Skeletal muscle cell (primary cell): ENCODE results near the gene CACNA1B.

Experiments
- DNase-seq: peaks from one replicate; pipeline ENCODE4 v3.0.0-alpha.2; 2010; ENCODE audit warnings: low read depth
- H3K4me3 ChIP-seq: 2 replicates; pipeline ENCODE4 v1.5.1; 2011; ENCODE audit warnings: low read depth, mild to moderate bottlenecking, control low read depth, low read length, moderate library complexity

CACNA1B gene

GRCh38 chr9:138043411-138044345 is 166.1 kb downstream of the CACNA1B start:
- no peak for DNase-seq

GRCh38 chr9:138044485-138045383 is 167.2 kb downstream of the CACNA1B start:
- no peak overlapping the region for H3K4me3 ChIP-seq
- DNase-seq: no peak

More at GRCh38 chr9:138043411-138044345, 166.1 kb downstream of the CACNA1B start:
- H3K4me3 ChIP-seq: no peak overlapping the region

DNA sequence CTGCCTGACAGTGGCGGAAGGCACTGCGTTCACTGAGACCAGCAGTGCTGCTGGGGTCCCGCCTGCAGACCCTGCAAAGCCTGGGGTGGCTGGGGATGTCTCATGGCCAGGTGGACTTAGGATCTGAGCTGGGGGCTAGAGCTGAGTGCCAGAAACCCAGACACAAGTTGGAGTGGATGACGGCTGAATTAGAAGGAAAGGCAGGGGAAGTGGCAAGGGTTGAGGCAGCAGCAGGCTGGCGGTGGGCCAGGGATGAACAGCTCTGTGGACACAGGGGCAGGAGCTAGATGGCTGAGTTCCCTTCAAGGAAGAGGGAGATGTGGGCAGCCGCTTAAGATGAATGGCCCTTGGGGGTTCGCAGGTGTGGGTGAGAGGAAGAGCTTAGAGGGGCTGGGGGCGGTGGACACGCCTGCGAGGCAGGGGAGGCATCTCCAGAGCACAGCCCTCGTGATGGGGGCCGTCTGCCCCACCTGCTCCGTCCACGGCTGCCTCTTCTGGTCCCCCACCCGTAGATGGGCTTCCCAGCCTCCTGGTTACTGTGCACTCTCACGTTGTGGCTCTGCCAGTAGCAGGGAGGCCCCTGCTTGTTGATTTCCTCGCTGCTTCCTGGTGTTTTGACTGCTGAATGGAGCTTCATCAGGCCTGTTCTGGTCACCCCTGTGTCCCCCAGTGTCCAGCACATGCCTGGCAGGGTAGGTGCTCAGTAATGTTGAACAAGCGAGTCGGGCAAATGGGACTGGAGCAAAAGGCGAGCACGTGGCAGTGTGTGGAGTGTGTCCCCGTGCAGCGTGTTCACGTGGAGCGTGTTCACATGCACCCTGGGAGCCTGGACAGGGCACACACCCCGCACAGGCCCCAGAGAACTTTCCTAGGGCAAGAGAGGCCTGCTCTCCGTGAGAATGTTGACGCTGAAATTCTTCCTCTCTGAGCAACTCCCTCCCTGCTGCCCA is 168.2 kb downstream of the CACNA1B start:
- no peak overlapping the region for H3K4me3 ChIP-seq
- DNase-seq: no peak

- DNase-seq: no peak
- no peak overlapping the region for H3K4me3 ChIP-seq
Observed at GRCh38 chr9:138046641-138047301, 169.2 kb downstream of the CACNA1B start.

GRCh38 chr9:138047469-138048040 is 170.0 kb downstream of the CACNA1B start:
- DNase-seq: no peak
- H3K4me3 ChIP-seq: no peak overlapping the region

GRCh38 chr9:138048184-138048583 is 170.6 kb downstream of the CACNA1B start:
- no peak for DNase-seq
- H3K4me3 ChIP-seq: no peak overlapping the region

- DNase-seq: no peak
Observed at GRCh38 chr9:138049085-138049778, 171.7 kb downstream of the CACNA1B start.

GRCh38 chr9:138049779-138050471 is 172.3 kb downstream of the CACNA1B start:
- DNase-seq: no peak
- no peak overlapping the region for H3K4me3 ChIP-seq

More at GRCh38 chr9:138049085-138049778, 171.7 kb downstream of the CACNA1B start:
- H3K4me3 ChIP-seq: no peak overlapping the region

DNA sequence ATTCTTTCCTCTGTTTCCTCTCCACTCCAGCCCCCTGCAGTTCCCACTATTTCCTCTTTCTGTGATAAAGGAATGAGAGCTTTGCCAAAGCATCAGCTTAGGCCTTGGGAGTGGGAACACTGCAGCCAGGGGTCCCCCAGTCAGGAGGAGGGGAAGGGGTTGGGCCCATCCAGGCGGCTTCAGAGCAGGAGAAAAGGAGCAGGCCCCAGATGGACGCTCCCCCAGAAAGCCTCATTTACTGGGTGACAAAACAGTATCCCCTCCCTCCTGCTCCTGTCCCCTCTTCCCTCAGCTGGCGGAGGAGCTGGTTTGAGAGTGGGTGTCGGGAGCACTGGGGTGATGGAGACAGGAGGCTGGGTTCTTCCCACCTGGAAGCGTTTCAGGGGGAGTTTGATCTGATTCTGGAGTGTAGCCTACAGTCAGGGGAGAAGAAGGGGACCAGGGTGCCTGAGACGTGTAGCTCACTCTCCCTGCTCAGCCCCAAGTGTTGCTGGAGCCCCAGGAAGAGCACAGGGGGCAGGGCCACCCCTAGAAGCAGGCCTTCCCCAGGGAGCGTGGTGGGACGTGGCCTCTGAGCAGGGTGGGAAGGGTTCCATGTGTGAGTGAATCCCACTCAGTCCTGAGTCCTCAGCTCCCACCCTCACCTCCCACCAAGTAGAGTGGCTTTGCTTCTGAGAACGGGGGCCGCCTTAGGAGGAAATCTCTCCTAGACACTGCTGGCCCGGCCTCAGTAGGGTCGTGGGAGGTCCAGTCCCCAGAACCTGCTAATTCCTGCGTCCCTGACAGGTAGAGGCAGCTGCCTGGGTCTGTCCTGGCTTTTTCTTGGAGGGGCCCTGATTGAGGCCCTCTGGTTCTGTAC is 173.1 kb downstream of the CACNA1B start:
- H3K4me3 ChIP-seq: no peak overlapping the region
- DNase-seq: no peak

GRCh38 chr9:138051586-138052321 is 174.2 kb downstream of the CACNA1B start:
- no peak overlapping the region for H3K4me3 ChIP-seq
- no peak for DNase-seq

DNA sequence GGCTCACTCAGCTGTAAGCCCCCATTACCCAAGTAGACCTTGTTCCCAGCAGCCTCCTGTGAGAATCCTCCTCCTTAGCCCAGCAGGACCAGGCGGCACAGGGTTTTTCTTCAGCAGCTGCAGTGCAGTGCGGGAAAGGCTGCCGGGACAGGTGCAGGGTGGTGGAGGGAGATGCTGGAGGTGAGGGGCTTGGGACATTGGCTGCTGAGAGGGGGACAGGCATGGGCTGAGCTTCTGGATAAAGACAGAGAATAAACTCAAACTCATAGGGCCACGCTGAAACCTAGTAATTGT is 174.7 kb downstream of the CACNA1B start:
- DNase-seq: no peak
- no peak overlapping the region for H3K4me3 ChIP-seq

DNA sequence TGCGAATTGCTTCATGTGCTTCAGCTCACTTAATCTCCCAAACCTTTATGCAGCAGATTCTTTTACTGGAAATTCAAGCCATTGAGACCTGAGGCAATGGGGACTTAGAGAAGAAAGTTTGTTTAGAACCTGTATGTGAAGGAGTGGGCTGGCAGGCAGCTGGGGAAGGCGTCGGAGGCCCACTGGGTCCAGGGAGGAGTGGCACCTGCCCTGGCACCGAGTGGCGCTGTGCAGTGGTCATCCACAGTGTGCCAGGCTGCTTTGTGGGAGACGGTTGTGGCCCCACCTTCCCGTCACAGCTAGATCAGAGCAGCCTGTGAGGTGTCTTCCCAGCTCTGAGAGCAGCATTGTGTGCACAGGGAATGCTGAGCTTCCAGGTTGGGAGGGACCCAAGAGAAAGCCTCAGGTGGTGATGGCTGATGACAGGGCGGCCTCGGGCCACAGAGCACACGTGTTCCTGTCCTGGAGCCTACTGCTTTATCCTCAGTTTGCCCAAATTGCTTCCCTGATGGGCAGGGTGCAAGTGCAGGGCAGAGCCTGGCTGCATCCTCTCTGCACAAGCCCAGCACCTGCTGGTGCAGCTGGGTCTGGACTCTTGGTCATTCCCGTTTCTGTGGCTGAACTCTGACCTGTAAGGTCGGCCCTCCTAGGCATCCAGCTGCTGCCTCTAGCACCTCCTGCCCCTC is 175.2 kb downstream of the CACNA1B start:
- no peak for DNase-seq
- H3K4me3 ChIP-seq: no peak overlapping the region

GRCh38 chr9:138053321-138053868 is 175.8 kb downstream of the CACNA1B start:
- DNase-seq: no peak
- H3K4me3 ChIP-seq: no peak overlapping the region

DNA sequence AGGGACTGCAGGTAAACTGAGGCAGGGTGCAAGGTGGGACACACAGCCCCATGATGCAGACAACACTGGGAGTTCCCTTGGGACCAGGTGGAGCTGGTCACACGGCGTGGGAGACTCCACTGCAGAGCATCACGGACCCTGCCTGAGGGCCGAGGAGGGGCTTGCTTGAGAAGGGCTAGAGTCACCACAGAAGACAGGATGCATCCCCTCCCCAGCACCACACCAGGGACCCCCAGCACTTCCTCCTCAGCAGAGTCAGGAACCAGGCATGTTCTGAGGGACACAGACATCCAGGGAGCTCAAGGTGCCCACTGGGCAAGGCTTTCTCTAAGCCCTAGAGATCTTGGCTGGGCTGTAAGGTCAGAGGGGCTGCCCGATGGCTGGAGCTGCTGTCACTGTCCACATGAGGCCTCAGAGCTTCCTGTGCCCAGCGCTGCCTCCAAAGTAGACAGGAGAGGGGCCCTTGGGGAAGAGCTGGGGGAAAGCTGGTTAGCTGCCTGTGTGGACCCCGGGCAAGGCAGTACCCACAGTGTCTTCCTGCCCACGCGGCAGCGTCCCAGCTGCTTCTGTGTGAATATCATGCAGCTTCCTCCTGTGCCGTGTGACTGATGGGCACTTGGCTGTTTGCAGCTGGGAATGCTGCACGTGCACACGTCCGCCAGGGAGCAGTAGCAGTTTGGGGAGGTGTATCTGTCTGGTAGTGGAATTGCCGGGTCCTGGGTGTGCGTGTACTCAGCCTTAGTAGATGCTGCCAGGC is 176.6 kb downstream of the CACNA1B start:
- H3K4me3 ChIP-seq: no peak overlapping the region
- no peak for DNase-seq
